ENCODE data around the gene ZNF791.
"Not testable (repeated sequence)": the region's sequence is repeated elsewhere in the genome, so short reads cannot be mapped to it uniquely, and the experiment has no call there.

The ZNF791 gene

GRCh38 chr19:12641456-12641855 lies 30.7 kb downstream of the ZNF791 start:
- H3F3A ChIP-seq (ENCODE audit: insufficient read depth) = no peaks in the 10 kb centered on the region
- no peak for TF ChIP-seq CTCF (IDR thresholded peaks at IDR 0.05; ENCODE audit: insufficient read depth, low read length, poor library complexity, severe bottlenecking)
- TF ChIP-seq EZH2phosphoT487 (conservative IDR thresholded peaks at IDR 0.05; ENCODE audit: low read length) = no peak
- no peaks in the 10 kb centered on the region for H3K9me2 ChIP-seq (replicated peaks; ENCODE audit: insufficient read depth, low read length)
- no peak overlapping the region for H3K9ac ChIP-seq (ENCODE audit: low read length)
- no peak overlapping the region for H3K4me2 ChIP-seq (ENCODE audit: low read depth, low read length, poor library complexity, severe bottlenecking)
- H3K36me3 ChIP-seq (ENCODE audit: low read length) = no peaks in the 10 kb centered on the region
- H3K79me2 ChIP-seq (ENCODE audit: insufficient read depth, low read length) = no peaks in the 10 kb centered on the region
- no peaks in the 10 kb centered on the region for H4K20me1 ChIP-seq (ENCODE audit: low read depth, low read length)
- H3K9me3 ChIP-seq (ENCODE audit: insufficient read depth, low read length) = no peaks in the 10 kb centered on the region
- no peak overlapping the region for H2AFZ ChIP-seq (ENCODE audit: low read depth, low read length, severe bottlenecking)
- H3K4me3 ChIP-seq (ENCODE audit: insufficient read depth, low read length, poor library complexity, severe bottlenecking) = no peak overlapping the region
- H3K27me3 ChIP-seq (ENCODE audit: low read length) = no peaks in the 10 kb centered on the region
- no peak overlapping the region for H3K27ac ChIP-seq (ENCODE audit: low read depth, low read length)

GRCh38 chr19:12642506-12642905 lies 31.8 kb downstream of the ZNF791 start:
- no peaks in the 10 kb centered on the region for H3K27me3 ChIP-seq (ENCODE audit: low read length)
- H3K4me2 ChIP-seq (ENCODE audit: low read depth, low read length, poor library complexity, severe bottlenecking) = no peak overlapping the region
- no peak for TF ChIP-seq EZH2phosphoT487 (conservative IDR thresholded peaks at IDR 0.05; ENCODE audit: low read length)
- TF ChIP-seq CTCF (IDR thresholded peaks at IDR 0.05; ENCODE audit: insufficient read depth, low read length, poor library complexity, severe bottlenecking) = no peak
- no peak overlapping the region for H2AFZ ChIP-seq (ENCODE audit: low read depth, low read length, severe bottlenecking)
- H3K9ac ChIP-seq (ENCODE audit: low read length) = no peak overlapping the region
- H3K4me3 ChIP-seq (ENCODE audit: insufficient read depth, low read length, poor library complexity, severe bottlenecking) = no peak overlapping the region
- H3F3A ChIP-seq (ENCODE audit: insufficient read depth) = no peaks in the 10 kb centered on the region
- H3K9me3 ChIP-seq (ENCODE audit: insufficient read depth, low read length) = no peaks in the 10 kb centered on the region
- H3K9me2 ChIP-seq (replicated peaks; ENCODE audit: insufficient read depth, low read length) = no peaks in the 10 kb centered on the region
- H3K27ac ChIP-seq (ENCODE audit: low read depth, low read length) = no peak overlapping the region
- H4K20me1 ChIP-seq (ENCODE audit: low read depth, low read length) = no peaks in the 10 kb centered on the region
- H3K36me3 ChIP-seq (ENCODE audit: low read length) = no peaks in the 10 kb centered on the region
- no peaks in the 10 kb centered on the region for H3K79me2 ChIP-seq (ENCODE audit: insufficient read depth, low read length)

GRCh38 chr19:12643716-12644115 lies 33.0 kb downstream of the ZNF791 start:
- not testable (repeated sequence) for H3K4me3 ChIP-seq (ENCODE audit: insufficient read depth, low read length, poor library complexity, severe bottlenecking); H3K27me3 ChIP-seq (ENCODE audit: low read length); H3K4me2 ChIP-seq (ENCODE audit: low read depth, low read length, poor library complexity, severe bottlenecking); H3K9me3 ChIP-seq (ENCODE audit: insufficient read depth, low read length); H3K36me3 ChIP-seq (ENCODE audit: low read length); H3K9ac ChIP-seq (ENCODE audit: low read length); H3F3A ChIP-seq (ENCODE audit: insufficient read depth); H3K79me2 ChIP-seq (ENCODE audit: insufficient read depth, low read length); H3K27ac ChIP-seq (ENCODE audit: low read depth, low read length); H4K20me1 ChIP-seq (ENCODE audit: low read depth, low read length); H2AFZ ChIP-seq (ENCODE audit: low read depth, low read length, severe bottlenecking); H3K9me2 ChIP-seq (replicated peaks; ENCODE audit: insufficient read depth, low read length)

GRCh38 chr19:12646551-12646950 lies 35.8 kb downstream of the ZNF791 start:
- Histone ChIP-seq H3K9me2 (replicated peaks; ENCODE audit: insufficient read depth, low read length) (no peaks in the 10 kb centered on the region), H3F3A (ENCODE audit: insufficient read depth) (no peaks in the 10 kb centered on the region), H3K79me2 (ENCODE audit: insufficient read depth, low read length) (no peaks in the 10 kb centered on the region), H3K9me3 (ENCODE audit: insufficient read depth, low read length) (no peaks in the 10 kb centered on the region), H3K9ac (ENCODE audit: low read length) (no peak overlapping the region), H4K20me1 (ENCODE audit: low read depth, low read length) (no peaks in the 10 kb centered on the region), H3K4me2 (ENCODE audit: low read depth, low read length, poor library complexity, severe bottlenecking) (no peak overlapping the region), H3K4me3 (ENCODE audit: insufficient read depth, low read length, poor library complexity, severe bottlenecking) (no peak overlapping the region), H3K36me3 (ENCODE audit: low read length) (no peaks in the 10 kb centered on the region), H2AFZ (ENCODE audit: low read depth, low read length, severe bottlenecking) (no peak overlapping the region), H3K27ac (ENCODE audit: low read depth, low read length) (no peak overlapping the region), H3K27me3 (ENCODE audit: low read length) (no peaks in the 10 kb centered on the region)
- TF ChIP-seq CTCF (IDR thresholded peaks at IDR 0.05; ENCODE audit: insufficient read depth, low read length, poor library complexity, severe bottlenecking) (no peak), EZH2phosphoT487 (conservative IDR thresholded peaks at IDR 0.05; ENCODE audit: low read length) (no peak)

Data from SU-DHL-6 (cell line).